Cardiac muscle cell (in vitro differentiated cells and primary cell): Measurements from ENCODE around the gene SGSH. TPM values are rescaled to one million over a fixed set of nuclear protein-coding genes. Genes with fewer than 3 reads are reported as not detected.

Experiments used
- DNase-seq, 2 donors: peaks; one replicate each; pipeline versions ENCODE4 v3.0.0 to v3.0.0-alpha.2; 2010 to 2017; ENCODE audit warnings: low read depth in 1 of 2, low spot score in 1 of 2
- H3K27ac ChIP-seq: fragments of 200-600 bp; sonication (generic); 2 replicates; pipeline ENCODE4 v1.5.1; 2016
- H3K27me3 ChIP-seq: fragments of 200-600 bp; sonication (generic); 2 replicates; pipeline ENCODE4 v1.6.0; 2016; ENCODE audit warnings: control low read depth
- H3K36me3 ChIP-seq: fragments of 200-600 bp; sonication (generic); 2 replicates; pipeline ENCODE4 v1.5.1; 2016; ENCODE audit warnings: control low read depth
- H3K4me1 ChIP-seq: fragments of 200-600 bp; sonication (generic); 2 replicates; pipeline ENCODE4 v1.8.1; 2017; ENCODE audit warnings: low read depth, mild to moderate bottlenecking, mixed run types
- H3K4me3 ChIP-seq: fragments of 200-600 bp; sonication (generic); 2 replicates; pipeline ENCODE4 v1.5.1; 2016; ENCODE audit warnings: mild to moderate bottlenecking
- H3K9me3 ChIP-seq: fragments of 200-600 bp; sonication (generic); 2 replicates; pipeline ENCODE4 v1.5.1; 2017; ENCODE audit warnings: low read depth, mild to moderate bottlenecking, control low read depth
- polyA plus RNA-seq: library from polyadenylated mRNA; unstranded; fragments of >200 nt; fragmentation: Nextera tagmentation; extraction: Ambion mirVana; gene quantifications from 2 replicates; pipeline ENCODE4 v1.2.1, GENCODE V29; 2016
- total RNA-seq: library from RNA; depleted of rRNA; stranded (reverse); fragments of >200 nt; gene quantifications from 2 replicates; pipeline ENCODE4 v1.2.3, GENCODE V29; 2016
- TF ChIP-seq, protein P1 (sequence below): IDR thresholded peaks from 2 replicates; pipeline ENCODE4 v1.5.1; 2012; ENCODE audit warnings: low read depth, mild to moderate bottlenecking, low read length

Gene SGSH
- total and polyA plus RNA-seq, 2 experiments from 2014 or later = 56.6 to 63.2 TPM

DNA sequence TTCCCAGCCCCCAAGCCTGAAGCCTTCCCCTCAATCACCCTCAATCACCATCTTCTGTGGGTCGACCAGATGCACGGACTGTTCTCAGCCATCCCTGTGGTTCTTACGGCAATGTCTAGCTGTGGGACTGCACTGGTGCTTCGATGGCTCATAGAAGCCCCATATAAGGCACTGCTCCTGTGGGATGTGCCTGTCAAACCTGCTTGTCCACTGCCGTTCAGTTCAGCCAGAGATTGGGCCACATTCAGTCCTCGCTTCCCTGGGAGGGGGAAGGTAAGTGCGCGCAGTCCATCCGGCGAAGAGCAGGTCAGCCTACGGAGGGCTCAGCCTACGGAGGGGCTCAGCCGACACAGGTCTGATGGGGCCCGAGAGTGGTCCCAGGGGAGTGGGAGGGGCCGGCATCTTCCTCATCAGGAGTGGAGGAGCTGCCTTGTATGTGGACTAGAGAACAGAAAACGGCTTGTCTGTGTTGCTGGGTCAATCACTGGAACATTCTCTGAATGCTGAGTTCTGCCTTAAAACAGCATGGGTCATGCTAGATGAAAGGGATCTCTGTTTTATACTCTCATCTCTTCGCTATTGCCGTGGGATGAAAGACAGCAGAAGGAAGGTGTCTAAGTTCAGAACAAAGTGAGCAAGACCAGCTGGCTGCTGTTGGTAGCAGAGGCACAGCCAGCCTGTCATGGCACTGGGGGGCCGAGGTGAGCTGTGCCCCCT, 50.2 kb downstream of the SGSH start, which contains the start of gene CARD14:
TSS of gene CARD14 (plus strand) at position 247 of the 717 bp plus-strand sequence. CDS start 11,409 bp downstream, outside the sequence.
- H3K9me3 ChIP-seq = no peaks in the 10 kb centered on the region
- H3K27ac ChIP-seq = no peak within 1 kb of the TSS
- H3K4me1 ChIP-seq = no peaks in the 10 kb centered on the region
- DNase-seq = no peak
- H3K36me3 ChIP-seq = no peaks in the 10 kb centered on the region
- no peaks in the 10 kb centered on the region for H3K27me3 ChIP-seq
- no peak within 1 kb of the TSS for H3K4me3 ChIP-seq
- TF ChIP-seq, protein P1, sequence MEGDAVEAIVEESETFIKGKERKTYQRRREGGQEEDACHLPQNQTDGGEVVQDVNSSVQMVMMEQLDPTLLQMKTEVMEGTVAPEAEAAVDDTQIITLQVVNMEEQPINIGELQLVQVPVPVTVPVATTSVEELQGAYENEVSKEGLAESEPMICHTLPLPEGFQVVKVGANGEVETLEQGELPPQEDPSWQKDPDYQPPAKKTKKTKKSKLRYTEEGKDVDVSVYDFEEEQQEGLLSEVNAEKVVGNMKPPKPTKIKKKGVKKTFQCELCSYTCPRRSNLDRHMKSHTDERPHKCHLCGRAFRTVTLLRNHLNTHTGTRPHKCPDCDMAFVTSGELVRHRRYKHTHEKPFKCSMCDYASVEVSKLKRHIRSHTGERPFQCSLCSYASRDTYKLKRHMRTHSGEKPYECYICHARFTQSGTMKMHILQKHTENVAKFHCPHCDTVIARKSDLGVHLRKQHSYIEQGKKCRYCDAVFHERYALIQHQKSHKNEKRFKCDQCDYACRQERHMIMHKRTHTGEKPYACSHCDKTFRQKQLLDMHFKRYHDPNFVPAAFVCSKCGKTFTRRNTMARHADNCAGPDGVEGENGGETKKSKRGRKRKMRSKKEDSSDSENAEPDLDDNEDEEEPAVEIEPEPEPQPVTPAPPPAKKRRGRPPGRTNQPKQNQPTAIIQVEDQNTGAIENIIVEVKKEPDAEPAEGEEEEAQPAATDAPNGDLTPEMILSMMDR = no peak

DNA sequence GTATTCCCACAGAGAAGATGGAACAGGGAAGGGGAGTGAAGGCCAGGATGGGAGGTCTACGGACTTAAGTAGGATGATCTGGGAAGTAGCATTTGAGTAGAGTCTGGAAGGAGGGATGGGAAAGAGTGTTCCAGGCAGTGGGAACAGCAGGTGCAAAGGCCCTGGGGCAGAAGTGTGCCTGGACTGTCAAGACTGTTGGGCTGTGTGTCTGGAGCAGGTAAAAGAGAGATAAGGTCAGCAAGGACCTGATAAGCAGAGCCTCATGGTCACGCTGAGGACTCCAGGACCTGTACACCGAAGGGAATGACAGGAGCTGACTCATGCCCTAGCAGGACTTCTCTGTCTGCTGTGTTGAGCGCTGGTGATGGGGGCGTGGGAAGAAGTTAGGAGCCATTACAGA, 51.0 kb downstream of the SGSH start:
- no peaks in the 10 kb centered on the region for H3K9me3 ChIP-seq
- H3K27ac ChIP-seq = no peak overlapping the region
- DNase-seq = no peak
- TF ChIP-seq, protein P1 = no peak
- H3K36me3 ChIP-seq = no peaks in the 10 kb centered on the region
- H3K4me1 ChIP-seq = no peaks in the 10 kb centered on the region
- no peaks in the 10 kb centered on the region for H3K27me3 ChIP-seq
- no peak overlapping the region for H3K4me3 ChIP-seq

DNA sequence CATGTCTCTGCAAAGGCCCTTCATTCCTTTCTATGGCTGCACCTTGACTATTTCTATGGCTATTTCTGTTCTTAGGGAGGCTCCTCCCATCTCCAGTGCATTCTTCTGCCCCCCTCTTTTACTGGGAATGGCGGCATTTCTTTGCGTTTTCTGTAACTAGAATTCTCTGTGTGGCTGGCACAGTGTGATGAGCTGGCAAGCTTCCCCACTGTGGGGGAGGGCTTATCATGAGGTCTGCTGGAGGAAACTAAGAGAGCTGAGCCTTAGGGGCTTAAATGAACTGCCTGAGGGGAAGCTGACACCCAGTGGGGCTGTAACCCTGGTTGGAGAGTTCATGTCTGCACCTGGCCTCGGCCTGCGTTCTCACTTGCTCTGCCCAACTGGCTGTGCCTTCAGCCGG, 51.8 kb downstream of the SGSH start:
- no peaks in the 10 kb centered on the region for H3K27me3 ChIP-seq
- no peaks in the 10 kb centered on the region for H3K4me1 ChIP-seq
- TF ChIP-seq, protein P1 = no peak
- no peaks in the 10 kb centered on the region for H3K36me3 ChIP-seq
- no peak for DNase-seq
- no peaks in the 10 kb centered on the region for H3K9me3 ChIP-seq
- no peak overlapping the region for H3K27ac ChIP-seq
- H3K4me3 ChIP-seq = no peak overlapping the region

DNA sequence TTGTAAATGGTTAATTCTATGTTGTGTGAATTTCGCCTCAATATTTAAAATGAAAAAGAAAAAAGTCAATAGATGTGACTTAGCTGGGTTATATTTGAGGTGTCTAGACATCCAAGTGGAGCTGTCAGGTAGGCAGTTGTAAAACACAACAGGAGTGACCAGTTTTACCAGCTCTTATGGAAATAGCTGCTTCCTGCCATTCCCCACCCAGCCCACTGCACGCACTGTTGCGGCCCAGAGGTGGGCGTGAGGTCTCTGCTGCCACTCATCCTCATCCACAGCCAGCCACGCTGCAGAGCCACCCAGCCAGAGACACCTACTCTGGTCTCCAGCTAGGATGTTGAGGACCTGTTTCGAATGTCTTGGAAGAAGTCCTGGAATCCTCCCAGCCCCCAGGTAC, 53.7 kb downstream of the SGSH start:
- Histone ChIP-seq H3K4me3 (no peak overlapping the region), H3K9me3 (no peaks in the 10 kb centered on the region), H3K36me3 (no peaks in the 10 kb centered on the region), H3K27ac (no peak overlapping the region), H3K4me1 (no peaks in the 10 kb centered on the region), H3K27me3 (no peaks in the 10 kb centered on the region)
- no peak for DNase-seq
- TF ChIP-seq, protein P1 = no peak

DNA sequence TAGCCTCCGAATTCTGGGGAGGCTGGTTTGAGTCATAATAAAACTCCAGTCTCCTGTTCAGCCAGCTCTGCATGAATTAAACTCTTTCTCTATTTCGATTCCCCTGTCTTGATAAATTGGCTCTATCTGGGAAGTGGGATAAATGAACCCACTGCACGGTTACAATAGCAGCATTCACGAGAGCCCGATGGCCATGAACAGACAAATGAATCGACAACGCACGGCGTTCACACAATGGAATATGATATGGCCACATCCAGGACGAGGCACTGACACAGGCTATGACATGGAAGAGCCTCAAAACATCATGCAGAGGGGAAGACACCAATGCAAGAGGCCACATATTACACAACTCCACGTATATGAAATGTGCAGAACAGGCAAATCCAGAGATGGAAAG, 55.9 kb downstream of the SGSH start:
- no peak overlapping the region for H3K4me3 ChIP-seq
- DNase-seq = no peak
- no peaks in the 10 kb centered on the region for H3K36me3 ChIP-seq
- no peak overlapping the region for H3K27ac ChIP-seq
- H3K9me3 ChIP-seq = no peaks in the 10 kb centered on the region
- TF ChIP-seq, protein P1 = no peak
- H3K4me1 ChIP-seq = no peaks in the 10 kb centered on the region
- no peaks in the 10 kb centered on the region for H3K27me3 ChIP-seq
